Spleen (tissue), 7 donors: Measurements from ENCODE around the gene ENTPD8.

ENCODE experiments used
- CTCF ChIP-seq, 11 experiments: fragments of 200-600 bp in 7 of 11; fragments of 450-650 bp in 4 of 11; sonication (generic) in 4 of 11; IDR thresholded peaks in 8 of 11; conservative IDR thresholded peaks in 3 of 11; 1 replicate in 7 of 11; 2 replicates in 4 of 11; pipeline versions ENCODE4 v1.4.0 to v1.8.0; 2016 to 2021; ENCODE audit warnings: antibody characterized with exemption in 11 of 11, inconsistent platforms in 4 of 11, mild to moderate bottlenecking in 1 of 11
- POLR2AphosphoS5 ChIP-seq, 3 donors: sonication (generic); formaldehyde crosslinking; IDR thresholded peaks; one replicate each; pipeline ENCODE4 v1.5.1; 2017; ENCODE audit warnings: antibody characterized with exemption in 3 of 3
- donor health status: DM: no; HTN: no; CAD: no; lungs with moderate emphysema.
- donor health status: DM: no; HTN: no; CAD: no.
- donor health status: DM: no; HTN: no; CAD: no.

- TF ChIP-seq CTCF (IDR thresholded peaks at IDR 0.05 in 8 of 11, conservative IDR thresholded peaks at IDR 0.05 in 3 of 11) (no peak), POLR2AphosphoS5 (IDR thresholded peaks at IDR 0.05) (no peak)
Measured at GRCh38 chr9:137396634-137397367, 44.4 kb downstream of the ENTPD8 start.
